Measurements from ENCODE around the gene HELQ.

Gene HELQ

GRCh38 chr4:83364312-83364711, 91.3 kb downstream of the HELQ start:
- no peak for DNase-seq

- DNase-seq = no peak
Observed at GRCh38 chr4:83362492-83363329, 92.9 kb downstream of the HELQ start.

- DNase-seq = no peak
Observed at GRCh38 chr4:83361416-83362103, 94.1 kb downstream of the HELQ start.

GRCh38 chr4:83360018-83360417, 95.6 kb downstream of the HELQ start:
- no peak for DNase-seq

GRCh38 chr4:83358410-83358809, 97.2 kb downstream of the HELQ start:
- no peak for DNase-seq
